Measurements from ENCODE around the gene GRIN1. TPM values are rescaled to one million over a fixed set of nuclear protein-coding genes. Genes with fewer than 3 reads are reported as not detected.
"Not testable (repeated sequence)": the region's sequence is repeated elsewhere in the genome, so short reads cannot be mapped to it uniquely, and the experiment has no call there.

GRIN1 gene
- total RNA-seq, 4 donors from 2014 or later = 0.14 TPM; not detected in 3

DNA sequence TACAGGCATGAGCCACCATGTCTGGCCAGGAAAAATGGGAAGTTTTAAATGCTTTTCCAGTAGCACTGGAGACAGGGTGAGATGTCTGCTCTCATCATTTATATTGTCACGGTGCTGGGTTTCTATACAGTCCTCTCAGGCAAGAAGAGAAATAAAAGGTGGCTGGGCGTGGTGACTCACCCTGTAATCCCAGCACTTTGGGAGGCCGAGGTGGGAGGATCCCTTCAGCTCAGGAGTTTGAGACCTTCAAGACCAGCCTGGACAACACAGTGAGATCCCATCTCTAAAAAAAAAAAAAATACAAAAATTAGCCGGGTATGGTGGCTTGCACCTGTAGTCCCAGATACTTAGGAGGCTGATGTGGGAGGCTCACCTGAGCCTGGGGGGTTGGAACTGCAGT, 4.8 kb upstream of the GRIN1 start:
- Histone ChIP-seq H3K36me3 (no peaks in the 10 kb centered on the region), H3K27me3 (peaks cover 76% of the 10 kb centered on the region), H3K4me3 (no peak overlapping the region), H3K4me1 (peaks cover 0 to 11% (median 7%) of the 10 kb centered on the region in 4 donors), H3K27ac (no peak overlapping the region), H3K9me3 (no peaks in the 10 kb centered on the region)
- TF ChIP-seq POLR2A (IDR thresholded peaks at IDR 0.05) (no peak), POLR2AphosphoS5 (IDR thresholded peaks at IDR 0.05) (no peak), EP300 (IDR thresholded peaks at IDR 0.05; ENCODE audit: low read depth) (no peak)
- TF ChIP-seq, protein P1, sequence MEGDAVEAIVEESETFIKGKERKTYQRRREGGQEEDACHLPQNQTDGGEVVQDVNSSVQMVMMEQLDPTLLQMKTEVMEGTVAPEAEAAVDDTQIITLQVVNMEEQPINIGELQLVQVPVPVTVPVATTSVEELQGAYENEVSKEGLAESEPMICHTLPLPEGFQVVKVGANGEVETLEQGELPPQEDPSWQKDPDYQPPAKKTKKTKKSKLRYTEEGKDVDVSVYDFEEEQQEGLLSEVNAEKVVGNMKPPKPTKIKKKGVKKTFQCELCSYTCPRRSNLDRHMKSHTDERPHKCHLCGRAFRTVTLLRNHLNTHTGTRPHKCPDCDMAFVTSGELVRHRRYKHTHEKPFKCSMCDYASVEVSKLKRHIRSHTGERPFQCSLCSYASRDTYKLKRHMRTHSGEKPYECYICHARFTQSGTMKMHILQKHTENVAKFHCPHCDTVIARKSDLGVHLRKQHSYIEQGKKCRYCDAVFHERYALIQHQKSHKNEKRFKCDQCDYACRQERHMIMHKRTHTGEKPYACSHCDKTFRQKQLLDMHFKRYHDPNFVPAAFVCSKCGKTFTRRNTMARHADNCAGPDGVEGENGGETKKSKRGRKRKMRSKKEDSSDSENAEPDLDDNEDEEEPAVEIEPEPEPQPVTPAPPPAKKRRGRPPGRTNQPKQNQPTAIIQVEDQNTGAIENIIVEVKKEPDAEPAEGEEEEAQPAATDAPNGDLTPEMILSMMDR (IDR thresholded peaks at IDR 0.05) = no peak
- intact Hi-C loops (cut with DNase I; ENCODE audit: low total_unique reads) (no loop called here), in situ Hi-C loops (cut with MboI; ENCODE audit: low pct_ligation_motif_present in 1 of 4, low pct_unique_long_range_greater_than_20kb in 1 of 4, low sequenced_read_pairs in 3 of 4) (no loop called here)
- 43 to 73% methylated on average over 2 to 4 of the region's 4 CpGs for WGBS, 2 donors (ENCODE audit: low coverage in 1 of 2)
- DNase-seq = no peak

DNA sequence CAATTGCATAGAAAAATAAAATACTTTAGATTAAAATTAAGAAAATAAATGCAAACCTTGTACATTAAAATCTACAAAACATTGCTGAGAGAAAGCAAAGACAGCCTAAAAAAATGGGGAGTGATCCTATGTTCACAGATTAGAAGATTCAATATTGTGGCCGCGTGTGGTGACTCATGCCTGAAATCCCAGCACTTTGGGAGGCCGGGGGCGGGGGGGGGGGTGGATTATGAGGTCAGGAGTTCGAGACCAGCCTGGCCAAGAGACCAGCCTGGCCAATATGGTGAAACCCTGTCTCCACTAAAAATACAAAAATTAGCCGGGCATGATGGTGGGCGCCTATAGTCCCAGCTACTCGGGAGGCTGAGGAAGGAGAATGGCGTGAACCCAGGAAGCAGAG, 3.8 kb upstream of the GRIN1 start:
- in situ Hi-C loops (cut with MboI; ENCODE audit: low pct_ligation_motif_present in 1 of 4, low pct_unique_long_range_greater_than_20kb in 1 of 4, low sequenced_read_pairs in 3 of 4); H3K36me3 ChIP-seq; DNase-seq; H3K9me3 ChIP-seq; H3K27ac ChIP-seq; H3K4me3 ChIP-seq; intact Hi-C loops (cut with DNase I; ENCODE audit: low total_unique reads); H3K4me1 ChIP-seq: not testable (repeated sequence)
- H3K27me3 ChIP-seq = peaks cover 86% of the 10 kb centered on the region
- 76 to 91% methylated on average over 7 to 9 of the region's 9 CpGs for WGBS, 2 donors (ENCODE audit: low coverage in 1 of 2)

DNA sequence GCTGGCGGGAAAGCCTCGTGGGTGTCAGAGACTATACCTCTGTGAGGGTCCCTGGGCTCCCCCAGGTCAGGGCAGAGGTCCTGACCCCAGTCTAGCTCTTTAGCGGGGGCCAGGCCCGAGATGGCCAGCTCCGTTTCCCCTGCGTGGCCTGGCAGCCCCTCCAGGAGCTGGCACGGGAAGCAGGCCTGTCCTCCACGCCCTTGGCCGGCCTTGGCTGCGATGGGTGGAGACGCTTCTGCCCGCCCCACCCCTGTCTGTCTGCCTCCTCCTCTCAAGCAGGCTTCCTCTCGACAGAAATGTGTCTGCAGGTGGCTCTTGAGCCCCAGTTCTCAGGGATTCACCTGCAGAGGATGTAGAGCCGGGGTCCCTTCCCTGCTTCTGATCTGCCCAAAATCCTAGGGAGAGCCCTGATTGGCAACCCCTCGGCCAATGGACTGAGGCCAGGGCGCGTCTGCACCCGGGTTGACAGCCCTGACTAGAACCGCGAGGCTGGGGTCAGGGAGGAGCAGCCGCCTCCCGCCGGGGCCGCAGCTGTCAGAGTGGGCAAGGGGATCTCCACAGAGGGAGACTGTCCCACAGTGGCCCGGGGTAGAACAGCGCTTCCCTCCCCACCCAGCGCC, 2.6 kb upstream of the GRIN1 start:
- TF ChIP-seq EP300 (IDR thresholded peaks at IDR 0.05; ENCODE audit: low read depth) (no peak), POLR2A (IDR thresholded peaks at IDR 0.05) (no peak), POLR2AphosphoS5 (IDR thresholded peaks at IDR 0.05) (no peak)
- TF ChIP-seq, protein P1 (IDR thresholded peaks at IDR 0.05) = no peak
- H3K4me1 ChIP-seq = peaks cover 0 to 4% (median 0%) of the 10 kb centered on the region in 4 donors
- DNase-seq = peak; percentile 41
- H3K9me3 ChIP-seq = no peaks in the 10 kb centered on the region
- no peak overlapping the region for H3K27ac ChIP-seq
- intact Hi-C loops (cut with DNase I; ENCODE audit: low total_unique reads) (no loop called here), in situ Hi-C loops (cut with MboI; ENCODE audit: low pct_ligation_motif_present in 1 of 4, low pct_unique_long_range_greater_than_20kb in 1 of 4, low sequenced_read_pairs in 3 of 4) (no loop called here)
- 35 to 50% methylated on average over 2 to 14 of the region's 27 CpGs for WGBS, 2 donors (ENCODE audit: low coverage in 1 of 2)
- no peak overlapping the region for H3K4me3 ChIP-seq
- peaks cover 89% of the 10 kb centered on the region for H3K27me3 ChIP-seq
- H3K36me3 ChIP-seq = no peaks in the 10 kb centered on the region

DNA sequence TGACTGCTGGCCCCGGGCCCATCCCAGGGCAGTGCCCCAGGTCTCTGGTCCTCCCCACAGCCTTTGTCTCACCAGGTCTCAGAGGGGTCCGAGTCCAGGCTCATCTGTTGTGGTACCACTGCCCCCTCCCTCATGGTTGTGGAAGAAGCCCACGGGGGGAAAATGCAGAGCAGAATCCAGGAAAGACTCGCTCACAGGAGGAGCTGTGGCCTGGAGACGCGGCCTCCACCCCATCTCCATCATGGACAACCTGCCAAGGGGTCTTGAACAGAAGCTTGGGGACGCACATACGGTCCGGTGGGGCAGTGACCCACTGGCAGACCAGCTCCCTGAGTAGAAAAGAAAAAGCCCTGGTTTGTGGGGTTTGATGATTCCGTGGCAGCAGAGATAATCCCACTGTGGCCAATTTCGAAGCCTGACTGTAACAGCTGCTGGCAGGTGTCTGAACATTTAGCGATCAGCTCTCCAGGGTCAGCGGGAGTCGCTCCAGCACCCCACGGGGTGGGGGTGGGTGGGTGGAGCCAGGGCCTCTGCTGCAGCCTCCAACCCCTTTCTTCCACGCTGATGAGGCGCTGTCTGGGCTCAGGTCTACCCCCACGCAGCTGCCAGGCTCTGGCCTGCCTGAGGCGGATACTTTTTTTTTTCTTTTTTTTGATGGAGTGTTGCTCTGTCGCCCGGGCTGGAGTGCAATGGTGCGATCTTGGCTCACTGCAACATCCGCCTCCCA, 1.9 kb upstream of the GRIN1 start:
- no peak for DNase-seq
- no peaks in the 10 kb centered on the region for H3K9me3 ChIP-seq
- no peak for TF ChIP-seq POLR2A (IDR thresholded peaks at IDR 0.05)
- TF ChIP-seq, protein P1 (IDR thresholded peaks at IDR 0.05) = no peak
- no peak for TF ChIP-seq POLR2AphosphoS5 (IDR thresholded peaks at IDR 0.05)
- no peak for TF ChIP-seq EP300 (IDR thresholded peaks at IDR 0.05; ENCODE audit: low read depth)
- peaks cover 0 to 4% (median 0%) of the 10 kb centered on the region in 4 donors for H3K4me1 ChIP-seq
- no peaks in the 10 kb centered on the region for H3K36me3 ChIP-seq
- in situ Hi-C loops (cut with MboI; ENCODE audit: low pct_ligation_motif_present in 1 of 4, low pct_unique_long_range_greater_than_20kb in 1 of 4, low sequenced_read_pairs in 3 of 4) = no loop called here
- intact Hi-C loops (cut with DNase I; ENCODE audit: low total_unique reads) = no loop called here
- H3K4me3 ChIP-seq = no peak overlapping the region
- WGBS, 2 donors (ENCODE audit: low coverage in 1 of 2) = 69 to 80% methylated on average over 2 to 23 of the region's 23 CpGs
- no peak overlapping the region for H3K27ac ChIP-seq
- H3K27me3 ChIP-seq = peaks cover 92% of the 10 kb centered on the region
